H1 (cell line): ENCODE data around the gene THBD.

Source experiments
- CTCF ChIP-seq, 3 experiments: IDR thresholded peaks; 1 replicate in 2 of 3; 2 replicates in 1 of 3; pipeline versions ENCODE4 v1.5.1 to v1.6.1; 2011; ENCODE audit warnings: low read length in 3 of 3, mild to moderate bottlenecking in 3 of 3, inconsistent platforms in 2 of 3, low read depth in 1 of 3, moderate library complexity in 1 of 3; ENCODE audit not compliant: insufficient read depth in 1 of 3; ENCODE audit errors: control extremely low read depth in 1 of 3
- GTF2F1 ChIP-seq: IDR thresholded peaks from 2 replicates; pipeline ENCODE4 v1.6.1; 2012; ENCODE audit warnings: low read depth, low read length, improper control_type of control experiment, borderline replicate concordance
- MAFK ChIP-seq: IDR thresholded peaks from 2 replicates; pipeline ENCODE4 v1.6.1; 2012; ENCODE audit warnings: low read depth, mild to moderate bottlenecking, improper control_type of control experiment, low read length
- POLR2A ChIP-seq, 2 experiments: IDR thresholded peaks; 1 replicate in 1 of 2; 2 replicates in 1 of 2; pipeline ENCODE4 v1.6.1; 2011; ENCODE audit warnings: low read depth in 2 of 2, low read length in 2 of 2, mild to moderate bottlenecking in 2 of 2; ENCODE audit errors: control extremely low read depth in 1 of 2
- POLR2AphosphoS5 ChIP-seq: IDR thresholded peaks from 2 replicates; pipeline ENCODE4 v1.6.1; 2011; ENCODE audit warnings: low read depth, low read length
- YY1 ChIP-seq: IDR thresholded peaks from 2 replicates; pipeline ENCODE4 v1.6.1; 2011; ENCODE audit warnings: low read depth, mild to moderate bottlenecking, low read length

GRCh38 chr20:23092861-23093495, 43.5 kb upstream of the THBD start:
- TF ChIP-seq POLR2AphosphoS5 = no peak
- no peak for TF ChIP-seq YY1
- TF ChIP-seq POLR2A (IDR thresholded peaks at IDR 0.05; ENCODE audit: control extremely low read depth in 1 of 2, low read depth in 2 of 2, low read length in 2 of 2) = no peak
- TF ChIP-seq GTF2F1 = no peak
- no peak for TF ChIP-seq CTCF (IDR thresholded peaks at IDR 0.05; ENCODE audit: control extremely low read depth in 1 of 3, insufficient read depth in 1 of 3, low read depth in 1 of 3, low read length in 3 of 3)
- TF ChIP-seq MAFK = no peak
